Spleen (tissue), 11 donors: ENCODE data around the gene GRPEL1. TPM values are rescaled to one million over a fixed set of nuclear protein-coding genes. Genes with fewer than 3 reads are reported as not detected.

Experiments used
- DNase-seq: peaks from one replicate; pipeline ENCODE4 v3.0.0-alpha.2; 2020
- H3K27ac ChIP-seq, 8 donors: fragments of 200-600 bp; sonication (generic) in 7 of 8; 1 replicate in 4 of 8; 2 replicates in 4 of 8; pipeline versions ENCODE4 v1.5.0 to v1.8.0; 2016 to 2021; ENCODE audit warnings: inconsistent platforms in 4 of 8, mild to moderate bottlenecking in 4 of 8, moderate library complexity in 1 of 8
- H3K27me3 ChIP-seq, 7 donors: fragments of 200-600 bp; sonication (generic) in 6 of 7; replicated peaks in 1 of 7; 1 replicate in 4 of 7; 2 replicates in 3 of 7; pipeline versions ENCODE4 v1.5.0 to v1.8.0; 2016 to 2021; ENCODE audit warnings: inconsistent platforms in 3 of 7, mild to moderate bottlenecking in 1 of 7
- H3K36me3 ChIP-seq, 6 donors: fragments of 200-600 bp; sonication (generic) in 5 of 6; 1 replicate in 4 of 6; 2 replicates in 2 of 6; pipeline versions ENCODE4 v1.5.0 to v1.8.0; 2016 to 2021; ENCODE audit warnings: inconsistent platforms in 2 of 6
- H3K4me1 ChIP-seq, 6 donors: fragments of 200-600 bp; sonication (generic) in 5 of 6; 1 replicate in 3 of 6; 2 replicates in 3 of 6; pipeline versions ENCODE4 v1.5.0 to v1.8.0; 2016 to 2021; ENCODE audit warnings: inconsistent platforms in 3 of 6
- H3K4me3 ChIP-seq, 8 donors: fragments of 200-600 bp; sonication (generic) in 7 of 8; 1 replicate in 4 of 8; 2 replicates in 4 of 8; pipeline versions ENCODE4 v1.5.0 to v1.8.0; 2016 to 2021; ENCODE audit warnings: inconsistent platforms in 4 of 8, mild to moderate bottlenecking in 4 of 8, moderate library complexity in 2 of 8
- H3K9me3 ChIP-seq, 8 donors: fragments of 200-600 bp; sonication (generic) in 7 of 8; 1 replicate in 4 of 8; 2 replicates in 4 of 8; pipeline versions ENCODE4 v1.5.0 to v1.8.0; 2016 to 2021; ENCODE audit warnings: inconsistent platforms in 4 of 8
- CTCF ChIP-seq, 11 experiments: fragments of 200-600 bp in 7 of 11; fragments of 450-650 bp in 4 of 11; sonication (generic) in 4 of 11; IDR thresholded peaks in 8 of 11; conservative IDR thresholded peaks in 3 of 11; 1 replicate in 7 of 11; 2 replicates in 4 of 11; pipeline versions ENCODE4 v1.4.0 to v1.8.0; 2016 to 2021; ENCODE audit warnings: antibody characterized with exemption in 11 of 11, inconsistent platforms in 4 of 11, mild to moderate bottlenecking in 1 of 11
- POLR2A ChIP-seq, 3 donors: fragments of 450-650 bp; IDR thresholded peaks; one replicate each; pipeline ENCODE4 v1.5.1; 2017; ENCODE audit warnings: antibody characterized with exemption in 3 of 3, mild to moderate bottlenecking in 1 of 3
- POLR2AphosphoS5 ChIP-seq, 3 donors: sonication (generic); formaldehyde crosslinking; IDR thresholded peaks; one replicate each; pipeline ENCODE4 v1.5.1; 2017; ENCODE audit warnings: antibody characterized with exemption in 3 of 3
- WGBS, 5 donors: extraction: QIAGEN DNeasy Blood & Tissue Kit in 3 of 5; methylation state at CpG; one replicate each; pipeline versions ENCODE4 v1.1.5 to v1.1.7; 2013 to 2018; 5-methylcytosine and 5-hydroxymethylcytosine counted together
- intact Hi-C: fragments of 100-400 bp; cut with DNase I; formaldehyde crosslinking; loops from one replicate; pipeline ENCODE4 v1.15.0; 2023; ENCODE audit warnings: low total_unique reads
- polyA plus RNA-seq, 3 donors: library from polyadenylated mRNA; stranded (reverse); fragments of 200-250 nt; gene quantifications; one replicate each; pipeline ENCODE4 v1.2.1, GENCODE V29; 2013
- total RNA-seq, 7 donors: library from RNA; depleted of rRNA in 3 of 7; stranded (reverse); fragments of >200 nt in 3 of 7; fragmentation: NEBNext Ultra II Directional in 4 of 7; extraction: Animal tissue kit (Norgen Biotek cat#: 25700) in 4 of 7; gene quantifications; one replicate each; pipeline versions ENCODE4 v1.1.0 to v1.2.1, GENCODE V29; 2016 to 2021
- donor health status: healthy with polysubstance abuse.
- donor health status: DM: no; HTN: no; CAD: no; lungs with moderate emphysema.
- donor health status: DM: no; HTN: no; CAD: no.
- donor health status: Bipolar disorder and iron deficiency.
- donor health status: healthy.
- donor health status: DM: no; HTN: no; CAD: no.
- donor health status: DM: yes; HTN: yes; CAD: no.

GRPEL1 gene
- total and polyA plus RNA-seq, 10 donors = 17.6 to 42.7 (median 31.0) TPM

GRCh38 chr4:7023486-7023885 lies 44.4 kb downstream of the GRPEL1 start:
- 92 to 96% (median 95%) methylated on average over 11 to 16 of the region's 16 CpGs for WGBS, 5 donors
- intact Hi-C loops = no loop called here
- Histone ChIP-seq H3K27ac (no peak overlapping the region), H3K36me3 (peaks cover 0 to 100% (median 60%) of the 10 kb centered on the region in 6 donors), H3K4me1 (no peaks in the 10 kb centered on the region), H3K9me3 (no peaks in the 10 kb centered on the region), H3K27me3 (no peaks in the 10 kb centered on the region), H3K4me3 (no peak overlapping the region)
- peak; percentile 45 for DNase-seq
- TF ChIP-seq POLR2AphosphoS5 (IDR thresholded peaks at IDR 0.05) (no peak), POLR2A (IDR thresholded peaks at IDR 0.05) (no peak), CTCF (IDR thresholded peaks at IDR 0.05 in 8 of 11, conservative IDR thresholded peaks at IDR 0.05 in 3 of 11) (no peak)

- no peaks in the 10 kb centered on the region for H3K27me3 ChIP-seq
- H3K4me3 ChIP-seq = no peak overlapping the region
- TF ChIP-seq POLR2AphosphoS5 (IDR thresholded peaks at IDR 0.05) (peak in 2 of 3 donors; percentile 3 to 28), POLR2A (IDR thresholded peaks at IDR 0.05) (no peak), CTCF (IDR thresholded peaks at IDR 0.05 in 8 of 11, conservative IDR thresholded peaks at IDR 0.05 in 3 of 11) (no peak)
- intact Hi-C loops = no loop called here
- H3K27ac ChIP-seq = no peak overlapping the region
- peak; percentile 44 for DNase-seq
- WGBS, 5 donors = 85 to 93% (median 91%) methylated on average over 13 of the region's 13 CpGs
- no peaks in the 10 kb centered on the region for H3K9me3 ChIP-seq
- H3K4me1 ChIP-seq = no peaks in the 10 kb centered on the region
- H3K36me3 ChIP-seq = peaks cover 0 to 100% (median 70%) of the 10 kb centered on the region in 6 donors
Measured at GRCh38 chr4:7021930-7022664, 45.8 kb downstream of the GRPEL1 start.

- Histone ChIP-seq H3K4me1 (no peaks in the 10 kb centered on the region), H3K36me3 (peaks cover 0 to 100% (median 70%) of the 10 kb centered on the region in 6 donors), H3K4me3 (no peak overlapping the region), H3K9me3 (no peaks in the 10 kb centered on the region), H3K27ac (no peak overlapping the region), H3K27me3 (no peaks in the 10 kb centered on the region)
- WGBS, 5 donors = 73 to 79% (median 76%) methylated on average over 5 of the region's 5 CpGs
- no peak for TF ChIP-seq POLR2AphosphoS5 (IDR thresholded peaks at IDR 0.05)
- no peak for TF ChIP-seq CTCF (IDR thresholded peaks at IDR 0.05 in 8 of 11, conservative IDR thresholded peaks at IDR 0.05 in 3 of 11)
- no peak for TF ChIP-seq POLR2A (IDR thresholded peaks at IDR 0.05)
- DNase-seq = no peak
- intact Hi-C loops = no loop called here
Measured at GRCh38 chr4:7021355-7021754, 46.5 kb downstream of the GRPEL1 start.

- H3K4me3 ChIP-seq = no peak overlapping the region
- H3K9me3 ChIP-seq = no peaks in the 10 kb centered on the region
- WGBS, 5 donors = 94 to 96% (median 95%) methylated on average over 11 of the region's 11 CpGs
- intact Hi-C loops = no loop called here
- peaks cover 0 to 100% (median 72%) of the 10 kb centered on the region in 6 donors for H3K36me3 ChIP-seq
- H3K4me1 ChIP-seq = no peaks in the 10 kb centered on the region
- TF ChIP-seq CTCF (IDR thresholded peaks at IDR 0.05 in 8 of 11, conservative IDR thresholded peaks at IDR 0.05 in 3 of 11) = no peak
- no peak for TF ChIP-seq POLR2A (IDR thresholded peaks at IDR 0.05)
- TF ChIP-seq POLR2AphosphoS5 (IDR thresholded peaks at IDR 0.05) = no peak
- peak; percentile 31 for DNase-seq
- H3K27me3 ChIP-seq = no peaks in the 10 kb centered on the region
- no peak overlapping the region for H3K27ac ChIP-seq
Measured at GRCh38 chr4:7020856-7021255, 47.0 kb downstream of the GRPEL1 start.
